Neutrophil (primary cell): ENCODE data around the gene TTC17.

Experiments used
- H3K27ac ChIP-seq: fragments of 200-600 bp; sonication (generic); 2 replicates; pipeline ENCODE4 v1.5.1; 2016; ENCODE audit warnings: mild to moderate bottlenecking, moderate library complexity
- H3K27me3 ChIP-seq: fragments of 200-600 bp; sonication (generic); 2 replicates; pipeline ENCODE4 v1.6.0; 2016; ENCODE audit warnings: mild to moderate bottlenecking
- H3K36me3 ChIP-seq: fragments of 200-600 bp; sonication (generic); 2 replicates; pipeline ENCODE4 v1.5.1; 2017
- H3K4me1 ChIP-seq, 2 experiments: fragments of 200-600 bp in 1 of 2; sonication (generic) in 1 of 2; 1 replicate in 1 of 2; 2 replicates in 1 of 2; pipeline versions ENCODE4 v1.5.1 to v1.6.1; 2013 to 2016; ENCODE audit warnings: low read depth in 1 of 2, low read length in 1 of 2, mild to moderate bottlenecking in 1 of 2, moderate library complexity in 1 of 2; ENCODE audit not compliant: control insufficient read depth in 1 of 2, insufficient read depth in 1 of 2
- H3K4me3 ChIP-seq, 2 experiments: fragments of 200-600 bp in 1 of 2; sonication (generic) in 1 of 2; 1 replicate in 1 of 2; 2 replicates in 1 of 2; pipeline ENCODE4 v1.5.1; 2013 to 2016; ENCODE audit warnings: low read depth in 1 of 2, low read length in 1 of 2, mild to moderate bottlenecking in 1 of 2, moderate library complexity in 1 of 2
- H3K9me3 ChIP-seq: fragments of 200-600 bp; sonication (generic); 2 replicates; pipeline ENCODE4 v1.5.1; 2016
- CTCF ChIP-seq: fragments of 200-600 bp; sonication (generic); IDR thresholded peaks from 2 replicates; pipeline ENCODE4 v1.5.1; 2016; ENCODE audit warnings: antibody characterized with exemption

TTC17 gene

DNA sequence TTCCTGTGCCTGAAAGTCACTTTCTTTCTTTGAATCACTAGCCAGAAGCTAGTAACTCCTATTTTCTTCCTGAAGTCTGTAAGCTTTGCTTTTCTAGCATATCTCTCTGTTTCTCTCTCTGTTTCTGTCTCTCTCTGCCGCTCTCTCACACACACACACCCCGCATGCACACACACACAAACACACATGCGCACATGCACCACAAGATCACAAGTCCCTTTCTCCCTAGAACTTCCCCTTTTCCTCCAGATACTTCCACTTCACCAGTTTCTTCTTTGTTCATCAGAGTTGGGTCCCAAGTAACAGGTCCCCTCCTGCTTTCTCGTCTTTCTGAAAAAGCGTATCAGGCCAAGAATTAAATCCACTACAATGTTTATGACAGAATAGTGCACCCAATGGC lies 173.3 kb downstream of the TTC17 start:
- H3K4me3 ChIP-seq, result no peak overlapping the region
- H3K27ac ChIP-seq, result no peak overlapping the region
- H3K27me3 ChIP-seq, result peaks cover 32% of the 10 kb centered on the region
- no peaks in the 10 kb centered on the region for H3K36me3 ChIP-seq
- H3K9me3 ChIP-seq, result no peaks in the 10 kb centered on the region
- no peak for TF ChIP-seq CTCF
- H3K4me1 ChIP-seq, result no peaks in the 10 kb centered on the region

- no peaks in the 10 kb centered on the region for H3K4me1 ChIP-seq
Observed at GRCh38 chr11:43537833-43538615, 179.3 kb downstream of the TTC17 start.

GRCh38 chr11:43541993-43542392 lies 183.3 kb downstream of the TTC17 start:
- no peaks in the 10 kb centered on the region for H3K9me3 ChIP-seq
- H3K36me3 ChIP-seq, result no peaks in the 10 kb centered on the region
- H3K4me1 ChIP-seq, result no peaks in the 10 kb centered on the region
- no peak for TF ChIP-seq CTCF
- peaks cover 65% of the 10 kb centered on the region for H3K27me3 ChIP-seq
- H3K4me3 ChIP-seq, result no peak overlapping the region
- no peak overlapping the region for H3K27ac ChIP-seq

More at GRCh38 chr11:43537833-43538615, 179.3 kb downstream of the TTC17 start:
- Histone ChIP-seq H3K9me3 (no peaks in the 10 kb centered on the region), H3K4me3 (no peak overlapping the region), H3K27ac (no peak overlapping the region), H3K27me3 (peaks cover 51% of the 10 kb centered on the region), H3K36me3 (no peaks in the 10 kb centered on the region)
- TF ChIP-seq CTCF, result no peak

DNA sequence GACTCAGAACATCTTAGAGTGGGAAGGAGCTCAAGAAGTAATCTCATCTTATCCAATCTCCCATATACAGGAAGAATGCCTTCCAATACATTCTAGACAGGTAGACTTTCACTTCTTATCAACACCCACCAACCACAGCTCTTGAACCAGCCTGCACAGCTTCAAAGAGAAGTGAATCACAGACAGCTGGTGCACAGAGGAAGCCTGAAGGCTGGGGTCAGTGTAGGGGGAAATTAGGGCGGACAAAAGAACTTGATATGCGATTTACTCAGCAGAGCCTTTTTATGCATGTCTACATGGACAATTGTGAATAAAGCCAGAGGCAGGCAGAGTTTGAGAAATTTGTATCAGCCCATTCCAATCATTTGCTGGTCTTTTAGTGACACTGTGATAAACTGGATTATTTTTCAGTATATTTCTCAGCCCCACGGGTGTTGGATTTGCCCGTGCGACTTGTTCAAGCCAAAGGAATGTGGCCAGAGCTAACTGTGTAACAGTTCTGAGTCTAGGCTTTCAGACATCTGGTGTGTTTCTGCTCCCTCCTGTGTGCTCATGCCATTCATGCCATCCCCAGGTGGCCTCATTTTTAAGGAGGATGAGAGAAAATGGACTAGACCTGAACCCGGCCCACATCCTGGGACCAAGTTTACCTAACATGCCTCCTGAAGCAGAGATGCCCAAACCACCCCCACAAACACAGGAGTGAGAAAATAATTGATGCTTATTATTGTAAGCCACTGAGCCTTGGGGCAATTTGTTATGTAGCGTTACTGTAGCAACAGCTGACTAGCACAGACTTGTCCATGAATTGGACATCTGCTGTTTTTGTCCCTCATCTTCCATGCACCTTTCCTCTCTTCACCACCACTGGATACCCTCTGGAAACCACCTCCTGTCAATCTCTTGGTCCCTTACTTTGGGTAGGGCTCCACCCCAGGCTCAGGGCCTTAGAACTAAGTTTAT lies 184.3 kb downstream of the TTC17 start:
- H3K36me3 ChIP-seq, result no peaks in the 10 kb centered on the region
- H3K4me1 ChIP-seq, result no peaks in the 10 kb centered on the region
- TF ChIP-seq CTCF, result no peak
- no peak overlapping the region for H3K27ac ChIP-seq
- H3K4me3 ChIP-seq, result no peak overlapping the region
- no peaks in the 10 kb centered on the region for H3K9me3 ChIP-seq
- peaks cover 65% of the 10 kb centered on the region for H3K27me3 ChIP-seq
